HG03139 (cell line): ENCODE results near the gene ADRA2B.
"Not testable (repeated sequence)": the region's sequence is repeated elsewhere in the genome, so short reads cannot be mapped to it uniquely, and the experiment has no call there.

Experiments
- ATAC-seq: cut with Tn5 transposase; IDR thresholded peaks from one replicate; pipeline ENCODE4 v1.9.1; 2021; ENCODE audit not compliant: unreplicated experiment

The ADRA2B gene

GRCh38 chr2:96091141-96091710, 25.1 kb downstream of the ADRA2B start:
- no peak for ATAC-seq

GRCh38 chr2:96090196-96090926, 26.0 kb downstream of the ADRA2B start:
- no peak for ATAC-seq

GRCh38 chr2:96089356-96090195, 26.8 kb downstream of the ADRA2B start:
- no peak for ATAC-seq

GRCh38 chr2:96088340-96089335, 27.7 kb downstream of the ADRA2B start:
- ATAC-seq, result no peak

- no peak for ATAC-seq
Observed at GRCh38 chr2:96087130-96087529, 29.2 kb downstream of the ADRA2B start.

GRCh38 chr2:96085541-96086355, 30.6 kb downstream of the ADRA2B start:
- no peak for ATAC-seq

GRCh38 chr2:96084858-96085518, 31.4 kb downstream of the ADRA2B start:
- not testable (repeated sequence) for ATAC-seq

- ATAC-seq, result no peak
Observed at GRCh38 chr2:96083989-96084857, 32.1 kb downstream of the ADRA2B start.

- no peak for ATAC-seq
Observed at GRCh38 chr2:96083064-96083939, 33.1 kb downstream of the ADRA2B start.

- ATAC-seq, result no peak
Observed at GRCh38 chr2:96082211-96083063, 33.9 kb downstream of the ADRA2B start.

GRCh38 chr2:96081042-96081441, 35.3 kb downstream of the ADRA2B start:
- no peak for ATAC-seq

- ATAC-seq, result no peak
Observed at GRCh38 chr2:96075199-96075771, 41.1 kb downstream of the ADRA2B start.

GRCh38 chr2:96074156-96074555, 42.2 kb downstream of the ADRA2B start:
- ATAC-seq, result no peak

- no peak for ATAC-seq
Observed at GRCh38 chr2:96073170-96073775, 43.1 kb downstream of the ADRA2B start.

- ATAC-seq, result no peak
Observed at GRCh38 chr2:96072746-96073145, 43.6 kb downstream of the ADRA2B start.
